Stimulated activated CD8-positive, alpha-beta memory T cell treated with anti-CD3 and anti-CD28 coated beads, Interleukin-2, amount 100 ng/mL, for 1 hour (primary cell): Measurements from ENCODE around the gene RBM20.
"Not testable (repeated sequence)": the region's sequence is repeated elsewhere in the genome, so short reads cannot be mapped to it uniquely, and the experiment has no call there.

Source experiments
- DNase-seq, 2 donors: peaks; one replicate each; pipeline ENCODE4 v3.0.0-alpha.2; 2020; ENCODE audit warnings: low read depth in 2 of 2

The RBM20 gene

DNA sequence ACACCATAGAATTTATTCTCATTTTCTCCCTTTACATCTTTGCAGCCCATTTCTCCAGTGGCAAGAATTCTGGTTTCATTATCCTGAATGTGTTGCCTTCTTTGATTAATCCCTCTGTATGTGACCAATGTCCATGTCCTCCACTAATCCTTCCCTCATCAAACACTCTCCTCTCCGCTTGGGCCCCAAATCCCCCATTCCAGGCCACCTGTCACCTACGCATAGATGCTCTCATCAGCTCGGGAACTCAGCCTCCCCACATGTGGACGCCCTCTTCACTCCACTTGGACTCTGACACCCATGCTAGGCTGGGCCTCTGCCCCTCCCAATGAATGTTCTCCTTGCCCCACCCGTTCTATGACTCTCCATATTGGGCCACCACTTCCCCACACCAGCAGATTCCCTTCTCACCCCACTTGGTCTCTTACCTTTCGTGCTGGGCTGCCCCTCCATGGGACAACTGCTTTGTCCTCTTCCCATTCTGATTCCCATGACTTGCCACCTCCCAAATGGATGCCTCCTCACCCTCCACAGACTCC lies 18.7 kb upstream of the RBM20 start:
- DNase-seq = no peak

DNA sequence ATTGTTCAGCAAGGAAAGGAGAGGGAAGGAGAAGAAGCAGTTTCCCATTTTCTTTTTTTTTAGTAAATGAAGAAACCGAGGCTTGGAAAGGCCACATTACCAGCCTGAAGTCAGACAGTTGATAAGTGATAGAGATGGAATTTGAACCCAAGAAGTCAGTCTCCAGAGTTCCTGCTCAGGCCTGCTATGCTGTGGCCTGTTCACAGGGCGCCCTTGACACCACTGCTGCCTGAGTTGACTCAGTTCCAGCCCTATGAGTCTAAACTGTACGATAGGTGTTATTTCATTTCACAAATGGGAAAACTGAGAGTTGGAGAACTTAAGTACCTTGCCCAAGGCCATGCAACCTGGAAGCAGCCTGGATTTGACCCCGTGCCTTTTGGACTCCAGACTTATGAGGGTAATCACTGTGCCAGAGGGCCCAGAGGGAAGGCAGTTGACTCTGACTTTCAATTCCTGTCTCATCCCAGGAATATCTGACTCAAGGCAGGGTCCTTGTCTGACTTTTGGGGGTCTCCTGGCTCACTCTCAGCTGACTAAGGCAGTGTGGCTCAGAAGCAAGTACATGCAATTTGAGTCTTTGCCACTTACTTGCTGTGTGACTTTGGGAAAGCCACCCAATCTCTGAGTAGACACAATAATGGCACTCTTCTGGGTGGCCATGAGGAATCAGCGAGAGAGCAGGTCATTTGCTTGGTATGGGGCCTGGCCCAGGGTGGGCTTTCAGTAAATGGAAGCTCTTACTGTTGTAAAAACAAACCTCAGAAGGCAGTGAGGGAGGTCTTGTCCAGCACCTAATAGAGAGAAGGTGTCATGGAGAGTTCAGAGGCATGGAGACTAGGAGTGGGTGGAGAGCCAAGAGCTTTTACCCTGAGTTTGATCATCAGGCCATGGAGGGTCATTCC lies 17.9 kb upstream of the RBM20 start:
- DNase-seq = no peak

- no peak for DNase-seq
These were observed 16.0 kb upstream of the RBM20 start for GRCh38 chr10:110628161-110628560.

- no peak for DNase-seq
These were observed 14.4 kb upstream of the RBM20 start for GRCh38 chr10:110629680-110630191.

- no peak for DNase-seq
These were observed 12.2 kb upstream of the RBM20 start for GRCh38 chr10:110631934-110632333.

DNA sequence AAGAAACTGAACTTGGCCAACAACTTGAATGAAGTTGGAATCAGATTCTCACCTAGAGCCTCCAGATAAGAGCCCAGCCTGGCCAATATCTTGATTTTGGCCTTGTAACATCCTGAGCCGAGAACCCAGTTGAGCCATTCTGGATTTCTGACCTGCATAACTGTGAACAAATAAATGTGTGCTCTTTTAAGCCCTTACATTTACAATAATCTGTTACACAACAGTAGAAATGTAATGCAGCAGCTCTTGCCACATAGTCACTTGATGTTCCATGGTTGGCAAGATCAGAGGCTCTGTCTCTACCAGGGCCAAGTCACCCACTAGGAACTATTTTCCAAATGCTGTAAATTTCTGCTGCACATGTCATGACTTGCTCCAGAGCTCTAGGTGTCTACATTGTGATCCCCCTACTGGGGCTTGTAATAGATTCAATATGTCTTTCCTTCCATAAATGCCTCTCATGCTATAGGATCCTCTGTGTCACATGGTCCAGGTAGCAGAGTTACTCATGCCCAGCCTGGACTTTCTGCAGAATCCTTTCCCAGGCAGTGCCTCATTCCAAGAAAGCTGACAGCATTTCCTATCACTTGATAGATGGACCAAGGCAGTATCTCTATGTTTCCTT lies 11.4 kb upstream of the RBM20 start:
- no peak for DNase-seq

DNA sequence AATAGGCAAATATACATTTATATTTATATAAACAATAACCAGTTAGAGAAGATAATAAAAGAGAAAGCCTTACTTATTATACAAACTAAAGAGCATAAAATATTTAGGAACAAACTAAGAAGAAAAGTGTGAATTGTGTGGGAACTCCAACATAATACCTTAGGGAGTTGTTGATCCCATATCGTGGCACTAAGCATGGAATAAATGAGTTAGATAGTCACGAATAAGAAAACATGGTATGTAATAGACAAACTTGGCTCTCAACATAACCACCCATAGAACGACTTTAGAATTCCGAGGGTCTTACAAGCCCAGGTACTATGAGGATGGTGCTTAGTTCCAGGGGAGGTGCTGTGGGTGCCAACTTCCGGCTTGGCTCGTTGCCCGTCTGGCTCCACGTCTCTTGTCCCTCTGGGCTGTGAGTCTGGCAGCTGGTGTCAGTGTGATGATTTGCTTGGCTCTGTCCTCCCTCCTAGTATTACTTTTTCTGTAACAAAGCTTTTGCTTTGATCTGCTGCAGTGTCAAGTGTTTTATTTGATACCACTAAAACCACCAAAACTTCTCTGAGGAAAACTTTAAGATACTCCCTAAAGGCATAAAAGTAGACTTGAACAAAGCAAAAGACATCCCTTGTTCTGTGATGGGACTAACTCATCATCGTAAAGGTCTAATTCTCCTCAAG lies 9.5 kb upstream of the RBM20 start:
- no peak for DNase-seq

- no peak for DNase-seq
These were observed 7.6 kb upstream of the RBM20 start for GRCh38 chr10:110636572-110636931.

- no peak for DNase-seq
These were observed 7.1 kb upstream of the RBM20 start for GRCh38 chr10:110636932-110637557.

- no peak for DNase-seq
These were observed 6.5 kb upstream of the RBM20 start for GRCh38 chr10:110637558-110638053.

GRCh38 chr10:110638319-110638718 lies 5.8 kb upstream of the RBM20 start:
- DNase-seq = no peak

- DNase-seq = not testable (repeated sequence)
These were observed 5.1 kb upstream of the RBM20 start for GRCh38 chr10:110639046-110639445.

GRCh38 chr10:110639858-110640257 lies 4.3 kb upstream of the RBM20 start:
- DNase-seq = not testable (repeated sequence)

GRCh38 chr10:110641256-110641655 lies 2.9 kb upstream of the RBM20 start:
- DNase-seq = no peak

GRCh38 chr10:110642204-110643034 lies 1.7 kb upstream of the RBM20 start:
- DNase-seq = no peak

DNA sequence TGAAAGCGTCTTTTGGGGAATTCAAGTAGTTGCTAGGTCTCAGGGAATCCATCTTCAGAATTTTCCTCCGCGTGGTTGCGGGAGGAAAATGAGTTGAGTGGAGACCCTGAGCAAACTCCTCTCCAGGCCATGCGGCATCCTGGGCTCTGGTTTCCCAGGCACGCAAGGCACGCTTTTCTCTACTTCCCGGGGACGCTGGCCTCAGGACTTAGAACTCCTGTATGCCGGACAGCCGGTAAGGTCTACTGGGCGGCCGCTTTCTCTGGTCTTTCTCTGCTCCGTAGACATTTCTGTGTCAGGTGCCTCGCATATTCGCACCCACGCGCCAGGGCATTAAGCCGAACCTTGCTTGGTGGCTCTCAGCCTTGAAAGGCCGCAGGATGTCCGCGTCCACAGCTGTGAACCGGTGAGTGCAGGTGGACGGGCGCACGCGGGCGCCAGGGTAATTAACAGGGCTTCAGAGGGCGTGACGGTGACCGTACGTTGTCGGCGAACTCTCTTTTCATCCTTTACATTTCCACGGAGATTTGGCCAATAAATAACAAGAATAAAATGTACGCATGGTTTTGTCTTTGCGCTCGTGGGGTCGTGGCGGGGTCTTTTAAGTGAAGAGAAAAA lies 992 bp upstream of the RBM20 start:
- DNase-seq = no peak

- no peak for DNase-seq
These were observed 694 bp downstream of the RBM20 start for GRCh38 chr10:110644598-110645462.

DNA sequence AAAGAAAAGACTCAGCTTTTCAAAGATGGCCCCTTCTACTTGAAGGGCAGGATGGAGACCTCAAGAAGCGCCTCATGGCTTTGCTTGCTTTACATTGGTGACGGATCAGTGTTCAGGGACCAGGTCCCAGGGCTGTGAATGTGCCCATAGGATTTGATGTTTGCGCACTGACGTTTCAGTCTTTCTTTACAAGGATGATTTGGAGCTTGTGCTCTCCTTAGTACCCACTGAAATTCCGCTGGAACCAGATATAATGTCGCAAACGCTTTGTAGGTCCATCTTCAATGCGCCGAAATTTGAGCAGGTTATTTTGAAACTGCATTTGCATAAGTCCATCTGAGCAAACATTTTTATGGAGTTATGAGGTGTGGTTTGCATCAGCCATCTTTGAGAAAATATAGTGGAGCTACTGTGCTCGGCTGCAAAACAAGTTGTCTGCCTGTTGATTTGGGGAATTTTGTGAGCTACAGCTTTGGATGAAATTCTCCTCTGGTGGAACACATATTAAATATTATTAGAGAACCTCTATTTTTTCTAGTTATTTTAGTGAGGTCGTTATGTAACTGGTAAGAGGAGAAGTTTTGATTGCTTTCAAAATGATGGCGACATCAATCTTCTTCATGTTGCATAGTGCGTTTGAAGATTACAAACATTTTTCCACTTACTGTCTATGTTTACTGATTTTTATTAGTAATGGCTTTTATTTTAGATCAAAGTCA lies 2.4 kb downstream of the RBM20 start:
- DNase-seq = no peak

- DNase-seq = no peak
These were observed 2.9 kb downstream of the RBM20 start for GRCh38 chr10:110647136-110647430.
